WI38 (cell line): ENCODE results near the gene ELP2.
"Not testable (repeated sequence)": the region's sequence is repeated elsewhere in the genome, so short reads cannot be mapped to it uniquely, and the experiment has no call there.

Source experiments
- H3K4me3 ChIP-seq: 2 replicates; pipeline ENCODE4 v1.5.1; 2011; ENCODE audit warnings: low read depth, mild to moderate bottlenecking, control low read depth, low read length
- CTCF ChIP-seq: IDR thresholded peaks from 2 replicates; pipeline ENCODE4 v1.5.1; 2012; ENCODE audit warnings: low read depth, mild to moderate bottlenecking, control low read depth, low read length

Gene ELP2

GRCh38 chr18:36129300-36130038 lies at the start of gene ELP2, which contains the start of gene SLC39A6:
Gene ELP2, plus strand, starts transcription at chr18:36129899. Its CDS starts 35 bp downstream, at chr18:36129934.
Gene SLC39A6, minus strand, starts transcription at chr18:36129340. Its CDS starts 2,333 bp downstream, at chr18:36127007.
- H3K4me3 ChIP-seq: peak within 1 kb of the TSS; percentile 99
- TF ChIP-seq CTCF: no peak

GRCh38 chr18:36081118-36081517 lies 48.6 kb upstream of the ELP2 start:
- not testable (repeated sequence) for H3K4me3 ChIP-seq

- TF ChIP-seq CTCF: no peak
- no peak overlapping the region for H3K4me3 ChIP-seq
These were observed 46.0 kb upstream of the ELP2 start for GRCh38 chr18:36083729-36084128.

GRCh38 chr18:36085195-36085594 lies 44.5 kb upstream of the ELP2 start:
- no peak for TF ChIP-seq CTCF
- no peak overlapping the region for H3K4me3 ChIP-seq

GRCh38 chr18:36086186-36086585 lies 43.5 kb upstream of the ELP2 start:
- H3K4me3 ChIP-seq: no peak overlapping the region
- TF ChIP-seq CTCF: no peak

GRCh38 chr18:36088256-36088655 lies 41.4 kb upstream of the ELP2 start:
- H3K4me3 ChIP-seq: no peak overlapping the region
- TF ChIP-seq CTCF: no peak

GRCh38 chr18:36089001-36089400 lies 40.7 kb upstream of the ELP2 start:
- H3K4me3 ChIP-seq: no peak overlapping the region
- TF ChIP-seq CTCF: no peak

GRCh38 chr18:36092116-36092515 lies 37.6 kb upstream of the ELP2 start:
- H3K4me3 ChIP-seq: not testable (repeated sequence)
